Ectodermal cell (in vitro differentiated cells): ENCODE data around the gene MEF2C.

Experiments used
- H3K27ac ChIP-seq: 2 replicates; pipeline ENCODE4 v1.7.0; 2013; ENCODE audit warnings: mild to moderate bottlenecking, low read depth, low read length; ENCODE audit not compliant: insufficient read depth, poor library complexity, severe bottlenecking
- H3K27me3 ChIP-seq: 2 replicates; pipeline ENCODE4 v1.7.0; 2013; ENCODE audit warnings: mild to moderate bottlenecking, low read length; ENCODE audit not compliant: insufficient read depth, control insufficient read depth, poor library complexity, severe bottlenecking
- H3K36me3 ChIP-seq: one replicate; pipeline ENCODE4 v1.7.0; 2013; ENCODE audit warnings: low read length; ENCODE audit not compliant: control insufficient read depth, insufficient read depth
- H3K4me1 ChIP-seq: one replicate; pipeline ENCODE4 v1.7.0; 2013; ENCODE audit warnings: low read length; ENCODE audit not compliant: control insufficient read depth, insufficient read depth
- H3K4me3 ChIP-seq: 2 replicates; pipeline ENCODE4 v1.7.0; 2013; ENCODE audit warnings: low read depth, low read length, control low read depth; ENCODE audit not compliant: insufficient read depth
- H3K9me3 ChIP-seq: 2 replicates; pipeline ENCODE4 v1.7.0; 2013; ENCODE audit warnings: mild to moderate bottlenecking, low read length, moderate library complexity; ENCODE audit not compliant: control insufficient read depth
- WGBS, 2 experiments: methylation state at CpG; one replicate each; pipeline ENCODE4 v1.1.7; 2013; ENCODE audit warnings: missing lambda C conversion rate in 2 of 2; 5-methylcytosine and 5-hydroxymethylcytosine counted together

The MEF2C gene

GRCh38 chr5:88716101-88716500, 166.9 kb downstream of the MEF2C start:
- H3K27ac ChIP-seq, result no peak overlapping the region
- H3K36me3 ChIP-seq, result no peaks in the 10 kb centered on the region
- H3K4me3 ChIP-seq, result no peak overlapping the region
- H3K27me3 ChIP-seq, result no peaks in the 10 kb centered on the region
- 95 to 100% methylated on average over 1 of the region's 1 CpG for WGBS, 2 experiments
- H3K9me3 ChIP-seq, result no peaks in the 10 kb centered on the region
- no peaks in the 10 kb centered on the region for H3K4me1 ChIP-seq

- Histone ChIP-seq H3K9me3 (no peaks in the 10 kb centered on the region), H3K36me3 (no peaks in the 10 kb centered on the region), H3K4me1 (no peaks in the 10 kb centered on the region), H3K27ac (no peak overlapping the region), H3K27me3 (no peaks in the 10 kb centered on the region), H3K4me3 (no peak overlapping the region)
- WGBS, 2 experiments, result 92 to 94% methylated on average over 3 of the region's 3 CpGs
Measured at GRCh38 chr5:88715503-88715902, 167.5 kb downstream of the MEF2C start.

- no peaks in the 10 kb centered on the region for H3K9me3 ChIP-seq
- H3K27me3 ChIP-seq, result no peaks in the 10 kb centered on the region
- H3K27ac ChIP-seq, result no peak overlapping the region
- H3K4me1 ChIP-seq, result no peaks in the 10 kb centered on the region
- no peaks in the 10 kb centered on the region for H3K36me3 ChIP-seq
- WGBS, 2 experiments, result 83 to 86% methylated on average over 2 of the region's 2 CpGs
- H3K4me3 ChIP-seq, result no peak overlapping the region
Measured at GRCh38 chr5:88713818-88714217, 169.2 kb downstream of the MEF2C start.

GRCh38 chr5:88708682-88709398, 174.1 kb downstream of the MEF2C start:
- H3K4me1 ChIP-seq, result no peaks in the 10 kb centered on the region
- no peaks in the 10 kb centered on the region for H3K27me3 ChIP-seq
- 13 to 16% methylated on average over 2 of the region's 2 CpGs for WGBS, 2 experiments
- no peaks in the 10 kb centered on the region for H3K9me3 ChIP-seq
- H3K4me3 ChIP-seq, result no peak overlapping the region
- H3K36me3 ChIP-seq, result no peaks in the 10 kb centered on the region
- H3K27ac ChIP-seq, result no peak overlapping the region

DNA sequence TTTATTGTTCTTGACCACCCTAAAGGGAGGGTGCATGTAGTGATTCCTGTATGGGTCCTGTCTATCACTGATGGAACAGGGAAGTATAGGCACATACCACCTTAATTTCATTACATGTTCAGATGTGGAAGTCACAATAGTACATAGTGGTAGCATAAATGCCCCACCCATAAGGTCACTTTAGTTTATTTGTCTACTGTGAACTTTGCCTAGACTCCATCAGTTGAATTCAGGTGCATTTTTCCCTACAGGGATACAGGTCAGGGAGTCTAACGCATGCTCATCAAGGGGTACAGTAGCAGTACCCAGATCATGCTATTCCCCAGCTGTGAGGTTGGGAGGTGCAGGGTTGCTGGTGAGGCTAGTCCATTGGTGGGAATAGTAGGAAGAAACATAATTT, 175.0 kb downstream of the MEF2C start:
- WGBS, 2 experiments, result 93 to 97% methylated on average over 1 of the region's 1 CpG
- H3K27me3 ChIP-seq, result no peaks in the 10 kb centered on the region

DNA sequence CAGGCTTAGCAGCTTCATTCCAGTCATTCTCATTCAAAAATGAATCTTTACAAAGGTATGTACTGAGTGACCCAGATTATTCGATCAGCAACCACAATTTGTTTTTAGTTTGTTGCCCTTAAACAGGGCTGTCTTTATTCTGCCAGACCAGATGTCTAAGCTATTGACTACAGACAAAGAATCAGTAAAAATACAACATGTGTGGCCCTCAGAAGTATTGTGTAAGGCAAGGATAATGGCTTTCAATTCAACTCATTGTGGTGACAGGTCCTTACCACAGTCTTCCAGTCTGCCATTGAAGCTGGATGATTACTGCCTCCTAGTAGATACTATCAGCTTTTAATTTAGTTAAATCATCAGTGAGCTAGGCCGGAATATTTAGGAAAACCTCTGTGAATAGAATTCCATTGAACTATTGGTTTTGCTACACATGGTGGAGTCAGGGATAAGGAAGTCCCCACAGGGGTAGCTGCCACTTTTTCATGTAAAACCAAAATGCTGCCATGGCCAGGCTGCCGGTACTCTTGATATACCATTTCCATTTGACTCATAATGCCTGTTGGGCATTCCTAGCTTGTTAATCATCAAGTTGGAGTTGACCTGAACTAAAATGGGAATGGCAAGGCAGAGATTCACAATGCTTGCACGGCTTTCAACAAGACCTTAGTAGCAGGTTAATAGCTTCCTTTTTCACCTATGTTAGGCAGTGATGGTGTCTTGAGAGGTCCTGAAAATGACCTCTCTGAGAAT, 175.6 kb downstream of the MEF2C start:
- H3K27ac ChIP-seq, result no peak overlapping the region
- H3K36me3 ChIP-seq, result no peaks in the 10 kb centered on the region
- WGBS, 2 experiments, result 76 to 78% methylated on average over 4 of the region's 4 CpGs
- no peaks in the 10 kb centered on the region for H3K9me3 ChIP-seq
- peaks cover 5% of the 10 kb centered on the region for H3K4me1 ChIP-seq
- H3K4me3 ChIP-seq, result no peak overlapping the region
- no peaks in the 10 kb centered on the region for H3K27me3 ChIP-seq

More for the DNA sequence above, 175.0 kb downstream of the MEF2C start:
- Histone ChIP-seq H3K4me3 (no peak overlapping the region), H3K4me1 (no peaks in the 10 kb centered on the region), H3K27ac (no peak overlapping the region), H3K36me3 (no peaks in the 10 kb centered on the region), H3K9me3 (no peaks in the 10 kb centered on the region)

- no peaks in the 10 kb centered on the region for H3K36me3 ChIP-seq
- no peaks in the 10 kb centered on the region for H3K9me3 ChIP-seq
- H3K4me1 ChIP-seq, result peaks cover 9% of the 10 kb centered on the region
- H3K27me3 ChIP-seq, result peaks cover 11% of the 10 kb centered on the region
- H3K27ac ChIP-seq, result no peak overlapping the region
- WGBS, 2 experiments, result 17 to 29% methylated on average over 3 to 4 of the region's 4 CpGs
- no peak overlapping the region for H3K4me3 ChIP-seq
Measured at GRCh38 chr5:88702332-88702731, 180.7 kb downstream of the MEF2C start.

- no peak overlapping the region for H3K27ac ChIP-seq
- peaks cover 32% of the 10 kb centered on the region for H3K27me3 ChIP-seq
- H3K4me1 ChIP-seq, result peaks cover 9% of the 10 kb centered on the region
- H3K9me3 ChIP-seq, result no peaks in the 10 kb centered on the region
- H3K4me3 ChIP-seq, result no peak overlapping the region
- H3K36me3 ChIP-seq, result no peaks in the 10 kb centered on the region
Measured at GRCh38 chr5:88700121-88700520, 182.9 kb downstream of the MEF2C start.

GRCh38 chr5:88698290-88698689, 184.7 kb downstream of the MEF2C start:
- Histone ChIP-seq H3K4me3 (no peak overlapping the region), H3K27ac (no peak overlapping the region), H3K4me1 (peaks cover 9% of the 10 kb centered on the region), H3K9me3 (no peaks in the 10 kb centered on the region), H3K36me3 (no peaks in the 10 kb centered on the region), H3K27me3 (peaks cover 50% of the 10 kb centered on the region)
- no CpG with 5 or more reads among the region's 1 CpG for WGBS, 2 experiments

DNA sequence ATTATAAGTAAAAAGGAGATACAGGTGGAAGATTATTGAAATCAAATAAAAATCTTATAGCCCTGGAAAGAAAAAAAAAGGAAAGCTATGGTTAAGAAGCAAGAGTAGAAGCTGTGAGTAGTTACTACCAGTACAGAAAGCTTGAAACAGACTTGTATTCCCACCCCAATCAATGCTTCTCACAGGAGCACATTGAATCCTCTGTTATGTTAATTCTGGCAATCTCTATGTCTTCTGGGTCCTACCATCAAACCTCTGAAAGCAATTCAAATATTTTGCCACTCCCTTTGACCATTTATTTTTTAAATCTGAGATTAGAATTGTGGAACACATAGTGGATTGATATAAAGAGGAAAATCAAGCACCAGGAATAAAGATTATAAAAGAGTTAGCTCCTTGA, 186.5 kb downstream of the MEF2C start:
- peaks cover 68% of the 10 kb centered on the region for H3K27me3 ChIP-seq

More for the DNA sequence above, 186.5 kb downstream of the MEF2C start:
- no peaks in the 10 kb centered on the region for H3K9me3 ChIP-seq
- peaks cover 7% of the 10 kb centered on the region for H3K4me1 ChIP-seq
- H3K4me3 ChIP-seq, result no peak overlapping the region
- no peak overlapping the region for H3K27ac ChIP-seq
- H3K36me3 ChIP-seq, result no peaks in the 10 kb centered on the region
